ENCODE results near the gene EIF4G1.

EIF4G1 gene

DNA sequence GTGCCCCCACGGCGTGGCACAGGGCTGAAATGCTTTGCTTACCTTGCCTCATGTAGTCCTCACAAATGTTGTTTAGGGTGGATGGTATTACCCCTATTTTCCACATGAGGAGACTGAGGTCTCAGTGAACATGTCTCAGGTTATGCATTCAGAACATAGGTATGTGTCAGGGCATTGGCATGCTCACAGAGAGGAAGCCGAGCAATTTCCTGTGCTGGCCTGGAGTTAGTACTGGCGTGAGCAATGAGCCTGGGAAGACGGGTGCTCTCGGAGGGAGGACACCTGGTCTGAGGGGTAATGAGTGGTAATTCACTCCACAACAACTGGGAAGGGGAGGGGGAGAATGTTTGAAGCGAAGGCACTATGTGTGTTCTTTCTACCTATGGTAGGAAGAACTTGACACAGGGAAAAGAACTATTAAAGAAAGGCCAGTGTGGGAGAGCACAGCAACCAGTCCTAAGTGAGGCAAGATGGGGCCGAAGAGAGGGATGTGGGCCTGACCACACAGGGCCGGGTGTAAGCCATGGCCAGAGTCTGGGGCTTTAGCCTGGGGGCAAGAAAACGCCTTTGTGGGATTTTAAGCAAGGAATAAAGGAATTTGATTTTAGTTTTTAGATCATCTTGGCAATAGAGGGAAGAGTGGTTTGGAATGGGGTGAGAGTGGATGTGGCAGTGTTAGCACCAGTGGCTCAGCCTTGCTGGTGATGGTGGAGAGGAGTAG, 18.1 kb downstream of the EIF4G1 start:
- TF ChIP-seq, protein P1, sequence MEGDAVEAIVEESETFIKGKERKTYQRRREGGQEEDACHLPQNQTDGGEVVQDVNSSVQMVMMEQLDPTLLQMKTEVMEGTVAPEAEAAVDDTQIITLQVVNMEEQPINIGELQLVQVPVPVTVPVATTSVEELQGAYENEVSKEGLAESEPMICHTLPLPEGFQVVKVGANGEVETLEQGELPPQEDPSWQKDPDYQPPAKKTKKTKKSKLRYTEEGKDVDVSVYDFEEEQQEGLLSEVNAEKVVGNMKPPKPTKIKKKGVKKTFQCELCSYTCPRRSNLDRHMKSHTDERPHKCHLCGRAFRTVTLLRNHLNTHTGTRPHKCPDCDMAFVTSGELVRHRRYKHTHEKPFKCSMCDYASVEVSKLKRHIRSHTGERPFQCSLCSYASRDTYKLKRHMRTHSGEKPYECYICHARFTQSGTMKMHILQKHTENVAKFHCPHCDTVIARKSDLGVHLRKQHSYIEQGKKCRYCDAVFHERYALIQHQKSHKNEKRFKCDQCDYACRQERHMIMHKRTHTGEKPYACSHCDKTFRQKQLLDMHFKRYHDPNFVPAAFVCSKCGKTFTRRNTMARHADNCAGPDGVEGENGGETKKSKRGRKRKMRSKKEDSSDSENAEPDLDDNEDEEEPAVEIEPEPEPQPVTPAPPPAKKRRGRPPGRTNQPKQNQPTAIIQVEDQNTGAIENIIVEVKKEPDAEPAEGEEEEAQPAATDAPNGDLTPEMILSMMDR (IDR thresholded peaks at IDR 0.05): no peak

DNA sequence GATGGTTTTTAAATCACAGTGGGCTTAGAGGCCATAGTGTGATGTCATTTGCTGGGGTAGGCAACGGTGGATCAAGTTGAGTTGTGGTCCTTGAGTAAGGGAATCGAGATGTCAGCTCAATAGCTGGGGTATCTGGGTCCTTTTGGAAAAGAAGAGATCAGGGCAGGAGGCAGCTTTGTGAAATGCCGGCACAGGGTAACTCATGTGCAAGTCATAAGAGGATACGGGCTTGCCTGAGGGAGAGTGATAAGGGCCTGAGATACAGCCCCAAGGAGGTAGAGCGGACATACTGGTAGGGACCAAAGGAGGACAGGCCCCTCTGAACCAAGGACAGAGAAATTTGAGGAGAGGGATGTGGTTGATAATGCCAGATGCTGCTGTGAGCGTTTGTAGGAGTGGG, 18.8 kb downstream of the EIF4G1 start:
- TF ChIP-seq, protein P1 (IDR thresholded peaks at IDR 0.05): no peak

DNA sequence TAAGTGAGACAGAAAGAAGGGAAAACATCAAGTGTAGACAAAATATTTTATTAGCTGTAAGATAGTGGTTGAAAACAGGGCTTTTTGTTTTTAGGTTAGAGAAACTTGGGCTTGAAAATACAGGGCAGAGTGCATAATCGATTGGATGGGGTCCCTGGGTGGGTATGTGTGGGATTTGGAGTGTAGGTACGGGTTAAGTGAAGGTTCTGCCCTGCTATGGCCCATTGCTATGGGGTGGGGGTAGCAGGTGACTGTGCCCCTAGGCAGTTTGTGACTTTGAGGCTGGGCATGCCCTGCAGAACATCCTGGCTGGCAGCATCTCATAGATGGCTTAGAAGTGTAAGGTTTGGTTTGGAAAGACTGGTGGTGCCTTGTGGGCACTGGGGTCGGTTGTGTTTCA, 19.3 kb downstream of the EIF4G1 start:
- TF ChIP-seq, protein P1 (IDR thresholded peaks at IDR 0.05): no peak

DNA sequence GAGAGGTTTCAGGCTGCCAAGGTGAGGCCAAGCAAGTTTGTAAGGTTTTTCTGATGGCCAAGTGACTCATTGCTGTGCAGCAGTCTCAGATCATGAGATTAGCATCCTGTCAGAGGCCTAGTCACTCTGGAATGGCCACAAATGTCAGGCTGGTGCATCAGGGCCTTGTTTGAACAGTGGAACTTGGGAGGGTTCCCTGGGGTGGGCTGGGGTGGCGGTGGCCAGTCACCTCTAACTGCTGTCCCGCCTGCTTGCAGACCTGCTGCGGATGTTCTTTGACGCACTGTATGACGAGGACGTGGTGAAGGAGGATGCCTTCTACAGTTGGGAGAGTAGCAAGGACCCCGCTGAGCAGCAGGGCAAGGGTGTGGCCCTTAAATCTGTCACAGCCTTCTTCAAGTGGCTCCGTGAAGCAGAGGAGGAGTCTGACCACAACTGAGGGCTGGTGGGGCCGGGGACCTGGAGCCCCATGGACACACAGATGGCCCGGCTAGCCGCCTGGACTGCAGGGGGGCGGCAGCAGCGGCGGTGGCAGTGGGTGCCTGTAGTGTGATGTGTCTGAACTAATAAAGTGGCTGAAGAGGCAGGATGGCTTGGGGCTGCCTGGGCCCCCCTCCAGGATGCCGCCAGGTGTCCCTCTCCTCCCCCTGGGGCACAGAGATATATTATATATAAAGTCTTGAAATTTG, 20.2 kb downstream of the EIF4G1 start:
- TF ChIP-seq, protein P1 (IDR thresholded peaks at IDR 0.05): no peak

DNA sequence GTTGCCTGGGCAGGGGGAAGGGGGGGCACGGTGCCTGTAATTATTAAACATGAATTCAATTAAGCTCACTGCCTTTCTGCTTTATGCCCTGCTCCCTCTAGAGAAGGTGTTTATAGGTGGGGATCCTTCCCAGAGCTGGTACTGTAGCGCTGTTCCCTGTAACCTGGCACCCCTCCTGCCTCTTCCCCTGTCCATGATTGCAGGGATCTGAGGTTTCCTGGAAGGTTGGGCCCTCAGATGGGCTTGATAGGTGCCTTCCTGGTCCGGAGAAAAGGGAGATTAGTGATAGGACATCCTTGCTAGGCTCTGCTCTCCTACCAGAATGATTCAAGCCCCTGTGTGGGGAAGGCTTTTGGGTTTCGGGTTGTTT, 20.9 kb downstream of the EIF4G1 start:
- TF ChIP-seq, protein P1 (IDR thresholded peaks at IDR 0.05): no peak

DNA sequence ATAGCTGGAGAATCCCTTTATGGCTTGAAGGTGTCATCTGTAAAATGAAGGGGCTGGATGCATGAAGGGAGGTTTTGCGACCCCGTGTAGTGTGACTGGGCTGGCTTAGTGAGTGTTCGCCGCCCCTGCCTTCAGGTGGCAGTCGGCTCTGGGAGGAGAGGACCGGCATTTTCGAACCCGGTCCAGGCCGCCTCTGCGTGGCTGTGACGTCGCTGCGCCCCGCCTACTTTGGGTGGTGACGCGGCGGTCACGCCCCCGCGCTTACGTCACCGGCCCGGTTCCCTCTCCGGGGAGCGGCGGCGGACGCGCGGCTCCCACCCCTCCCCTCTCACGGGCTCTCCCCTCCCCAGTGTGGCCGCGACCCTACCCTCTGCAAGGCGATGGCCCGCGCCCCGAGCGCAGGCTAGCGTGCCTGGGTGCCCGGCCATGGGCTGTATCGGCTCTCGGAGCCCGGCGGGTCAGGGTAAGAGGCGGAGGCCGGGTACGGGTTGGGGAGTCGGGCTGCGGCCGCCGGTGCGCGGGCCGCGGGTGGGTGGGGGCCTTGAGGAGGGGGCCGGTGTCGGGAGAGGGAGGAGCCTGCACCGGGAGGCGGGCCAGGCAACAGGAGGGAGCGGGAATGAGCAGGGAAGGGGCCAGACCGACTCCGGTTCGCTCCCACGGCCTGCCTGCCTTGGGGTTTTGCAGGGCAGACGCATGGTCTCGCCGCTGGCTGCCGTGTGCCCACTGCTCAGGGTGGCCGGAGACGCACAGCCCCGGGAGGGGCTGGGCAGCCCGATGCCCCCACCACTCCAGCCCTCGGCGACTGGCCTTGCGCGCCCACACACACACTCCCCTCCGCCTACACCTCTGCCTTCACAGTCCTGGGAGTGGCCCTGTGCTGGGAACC, 21.5 kb downstream of the EIF4G1 start:
- TF ChIP-seq, protein P1 (IDR thresholded peaks at IDR 0.05): no peak

DNA sequence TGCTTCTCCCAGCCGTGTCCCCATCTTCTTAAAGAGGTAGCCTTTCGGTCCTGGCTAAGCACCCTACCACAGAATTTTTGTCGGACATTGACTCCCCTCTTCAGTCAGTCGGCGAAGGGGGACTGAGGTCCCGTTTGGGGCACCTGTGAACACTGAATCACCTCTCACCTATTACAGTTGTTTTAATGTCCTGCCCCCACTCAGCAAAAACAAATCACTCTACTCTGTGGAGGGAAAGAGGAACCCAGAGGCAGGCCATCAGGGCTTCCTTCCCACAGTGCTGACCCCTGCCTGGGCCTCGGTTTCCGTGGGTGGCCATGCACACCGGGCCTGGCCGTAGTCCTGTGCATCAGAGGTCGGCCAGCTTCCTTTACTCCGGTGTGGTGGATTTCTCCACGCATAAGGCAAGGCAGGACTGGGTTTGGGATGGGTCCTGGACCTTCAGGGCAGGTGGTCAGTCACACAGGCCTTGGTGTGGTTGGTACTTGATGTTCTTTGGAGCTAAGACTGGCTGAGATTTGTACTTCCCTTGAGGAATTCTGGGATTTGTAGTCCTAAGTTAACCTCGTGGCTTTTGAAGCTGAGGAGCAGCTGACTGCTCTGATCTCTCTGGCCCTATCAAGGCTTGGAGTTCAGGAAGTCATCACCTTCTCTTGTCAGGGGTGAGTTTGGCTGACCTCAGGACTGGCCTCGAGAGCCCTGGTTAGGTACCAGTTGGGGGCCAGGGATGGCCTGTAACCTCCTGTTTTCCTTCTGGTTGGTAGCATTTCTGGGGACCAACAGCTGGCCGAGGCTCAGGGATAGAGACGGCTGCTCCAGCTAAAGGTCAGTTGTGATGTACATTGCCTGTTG, 22.4 kb downstream of the EIF4G1 start:
- TF ChIP-seq, protein P1 (IDR thresholded peaks at IDR 0.05): no peak
